CD4-positive, alpha-beta T cell (primary cell): Measurements from ENCODE around the gene DTWD2. TPM values are rescaled to one million over a fixed set of nuclear protein-coding genes. Genes with fewer than 3 reads are reported as not detected.

Experiments used
- ATAC-seq: fragments of 200-7000 bp; cut with Tn5 transposase; one replicate; pipeline ENCODE4 v1.10.0; 2022; ENCODE audit warnings: mild to moderate bottlenecking; ENCODE audit not compliant: poor library complexity
- CTCF ChIA-PET: fragments of 350-600 bp; sonication (Branson Sonifier 250); formaldehyde crosslinking; loops from one replicate; lab custom pipeline; 2021; ENCODE audit warnings: antibody characterized with exemption, inconsistent platforms; lab: Charles Lee
- POLR2A ChIA-PET: fragments of 350-600 bp; sonication (Branson Sonifier 250); formaldehyde crosslinking; loops from one replicate; lab custom pipeline; 2021; ENCODE audit warnings: antibody characterized with exemption, inconsistent platforms; lab: Charles Lee
- DNase-seq, 14 experiments: peaks; one replicate each; pipeline ENCODE4 v3.0.0-alpha.2; 2013 to 2020; ENCODE audit warnings: mixed read lengths in 2 of 14
- H3K27ac ChIP-seq, 2 donors: one replicate each; pipeline versions ENCODE4 v1.5.1 to v1.7.0; 2013; ENCODE audit warnings: low read length in 2 of 2, low read depth in 1 of 2, mild to moderate bottlenecking in 1 of 2
- H3K27me3 ChIP-seq, 2 experiments: 1 replicate in 1 of 2; 2 replicates in 1 of 2; pipeline versions ENCODE4 v1.6.1 to v1.7.0; 2013; ENCODE audit warnings: low read length in 2 of 2, control low read depth in 1 of 2, mild to moderate bottlenecking in 1 of 2, moderate library complexity in 1 of 2; ENCODE audit not compliant: insufficient read depth in 2 of 2, control insufficient read depth in 1 of 2
- H3K36me3 ChIP-seq: one replicate; pipeline ENCODE4 v1.6.1; 2013; ENCODE audit warnings: low read length, control low read depth; ENCODE audit not compliant: insufficient read depth
- H3K4me1 ChIP-seq: one replicate; pipeline ENCODE4 v1.6.1; 2013; ENCODE audit warnings: low read length, control low read depth; ENCODE audit not compliant: insufficient read depth
- H3K4me3 ChIP-seq: one replicate; pipeline ENCODE4 v1.5.1; 2013; ENCODE audit warnings: mild to moderate bottlenecking, low read length, moderate library complexity
- H3K9me3 ChIP-seq, 2 experiments: 1 replicate in 1 of 2; 2 replicates in 1 of 2; pipeline versions ENCODE4 v1.6.1 to v1.7.0; 2013; ENCODE audit warnings: low read length in 2 of 2, mild to moderate bottlenecking in 2 of 2, control low read depth in 1 of 2, moderate library complexity in 1 of 2; ENCODE audit not compliant: control insufficient read depth in 1 of 2, insufficient read depth in 1 of 2
- H3K27ac Mint-ChIP-seq: one replicate; pipeline ENCODE4 v1.8.0; 2020; ENCODE audit warnings: mixed read lengths
- H3K27me3 Mint-ChIP-seq: one replicate; pipeline ENCODE4 v1.8.0; 2021; ENCODE audit warnings: mixed read lengths
- H3K36me3 Mint-ChIP-seq: one replicate; pipeline ENCODE4 v1.8.0; 2021; ENCODE audit warnings: low read depth, mixed read lengths
- H3K4me1 Mint-ChIP-seq: one replicate; pipeline ENCODE4 v1.8.0; 2021; ENCODE audit warnings: low read depth, mixed read lengths
- H3K4me3 Mint-ChIP-seq: one replicate; pipeline ENCODE4 v1.8.0; 2020; ENCODE audit warnings: mild to moderate bottlenecking, mixed read lengths
- H3K9me3 Mint-ChIP-seq: one replicate; pipeline ENCODE4 v1.8.0; 2020; ENCODE audit warnings: mixed read lengths
- CTCF ChIP-seq: fragments of 200-600 bp; IDR thresholded peaks from one replicate; pipeline ENCODE4 v1.8.0; 2022; ENCODE audit warnings: antibody characterized with exemption, mild to moderate bottlenecking
- intact Hi-C, 2 experiments: fragments of 100-400 bp; cut with DNase I in 1 of 2; cut with micrococcal nuclease in 1 of 2; formaldehyde crosslinking; loops; one replicate each; pipeline versions ENCODE4 v1.15.1 to v1.9.0; 2023 to 2025; cut with DNase I, micrococcal nuclease
- microRNA-seq: library from miRNA; unstranded; fragments of <30 nt; microRNA quantifications from one replicate; pipeline ENCODE4 v1.2.0, GENCODE V29; 2021; ENCODE audit warnings: borderline microRNAs expressed, borderline replicate concordance
- total RNA-seq, 174 experiments: library from RNA in 2 of 174; stranded (reverse) in 2 of 174; gene quantifications; one replicate each; pipeline ENCODE4 v1.2.3 and lab custom pipeline; 2021 to 2026

DTWD2 gene
- total RNA-seq, 2 experiments from 2014 or later, result 2.1 to 2.3 TPM

- no peaks in the 10 kb centered on the region for H3K36me3 Mint-ChIP-seq
- no peak overlapping the region for H3K4me3 ChIP-seq
- no peaks in the 10 kb centered on the region for H3K4me1 ChIP-seq
- no peaks in the 10 kb centered on the region for H3K9me3 ChIP-seq
- H3K9me3 Mint-ChIP-seq, result no peaks in the 10 kb centered on the region
- DNase-seq (peak in 4 of 14 experiments; percentile 7 to 34 (median 34)), ATAC-seq (no peak)
- H3K36me3 ChIP-seq, result no peaks in the 10 kb centered on the region
- no peaks in the 10 kb centered on the region for H3K4me1 Mint-ChIP-seq
- H3K27me3 Mint-ChIP-seq, result peaks cover 4% of the 10 kb centered on the region
- no peak overlapping the region for H3K27ac ChIP-seq
- ChIA-PET POLR2A (interaction anchor here (0.7 kb wide), 1 partner anchor 259 kb away, joined by 3 read pairs; no protein-coding TSS in a partner anchor), CTCF (no interaction called here)
- peak; percentile 57 for TF ChIP-seq CTCF
- no peak overlapping the region for H3K27ac Mint-ChIP-seq
- H3K27me3 ChIP-seq, result no peaks in the 10 kb centered on the region
- H3K4me3 Mint-ChIP-seq, result no peak overlapping the region
- intact Hi-C loops, result no loop called here
Measured at GRCh38 chr5:118791926-118792734, 196.2 kb downstream of the DTWD2 start.

GRCh38 chr5:118789366-118789765, 199.0 kb downstream of the DTWD2 start:
- no peak for DNase-seq
- H3K36me3 Mint-ChIP-seq, result no peaks in the 10 kb centered on the region
- no peaks in the 10 kb centered on the region for H3K4me1 Mint-ChIP-seq
- intact Hi-C loops, result no loop called here
- no peak for ATAC-seq
- TF ChIP-seq CTCF, result no peak
- H3K27ac Mint-ChIP-seq, result no peak overlapping the region
- no peak overlapping the region for H3K4me3 ChIP-seq
- no peaks in the 10 kb centered on the region for H3K36me3 ChIP-seq
- ChIA-PET CTCF (no interaction called here), POLR2A (no interaction called here)
- H3K9me3 Mint-ChIP-seq, result no peaks in the 10 kb centered on the region
- H3K4me1 ChIP-seq, result no peaks in the 10 kb centered on the region
- no peak overlapping the region for H3K4me3 Mint-ChIP-seq
- H3K27ac ChIP-seq, result no peak overlapping the region
- no peaks in the 10 kb centered on the region for H3K27me3 ChIP-seq
- H3K9me3 ChIP-seq, result no peaks in the 10 kb centered on the region
- H3K27me3 Mint-ChIP-seq, result peaks cover 4% of the 10 kb centered on the region

GRCh38 chr5:118788351-118788750, 200.0 kb downstream of the DTWD2 start:
- Histone ChIP-seq H3K4me3 (no peak overlapping the region), H3K27ac (no peak overlapping the region), H3K36me3 (no peaks in the 10 kb centered on the region), H3K4me1 (no peaks in the 10 kb centered on the region), H3K9me3 (no peaks in the 10 kb centered on the region), H3K27me3 (no peaks in the 10 kb centered on the region)
- intact Hi-C loops, result no loop called here
- Mint-ChIP-seq H3K36me3 (no peaks in the 10 kb centered on the region), H3K27me3 (peaks cover 8% of the 10 kb centered on the region), H3K4me3 (no peak overlapping the region), H3K4me1 (no peaks in the 10 kb centered on the region), H3K27ac (no peak overlapping the region), H3K9me3 (no peaks in the 10 kb centered on the region)
- TF ChIP-seq CTCF, result no peak
- DNase-seq (no peak), ATAC-seq (no peak)
- CTCF ChIA-PET, result no interaction called here
- POLR2A ChIA-PET, result no interaction called here

Small RNA genes within 50 kb of the gene (microRNA-seq; reads per million reads assigned to microRNA genes)
- gene MIR1244-2, result not detected

Other genes starting within 250 kb of the DTWD2 start
- 10 to 100 TPM; 28.4 to 29.1 TPM for gene DMXL1, start 82.5 kb upstream of the DTWD2 start, total RNA-seq